Measurements from ENCODE around the gene FIP1L1. TPM values are rescaled to one million over a fixed set of nuclear protein-coding genes. Genes with fewer than 3 reads are reported as not detected.

Gene FIP1L1
- total RNA-seq, 1 experiment from 2014 or later, result 47.6 TPM

DNA sequence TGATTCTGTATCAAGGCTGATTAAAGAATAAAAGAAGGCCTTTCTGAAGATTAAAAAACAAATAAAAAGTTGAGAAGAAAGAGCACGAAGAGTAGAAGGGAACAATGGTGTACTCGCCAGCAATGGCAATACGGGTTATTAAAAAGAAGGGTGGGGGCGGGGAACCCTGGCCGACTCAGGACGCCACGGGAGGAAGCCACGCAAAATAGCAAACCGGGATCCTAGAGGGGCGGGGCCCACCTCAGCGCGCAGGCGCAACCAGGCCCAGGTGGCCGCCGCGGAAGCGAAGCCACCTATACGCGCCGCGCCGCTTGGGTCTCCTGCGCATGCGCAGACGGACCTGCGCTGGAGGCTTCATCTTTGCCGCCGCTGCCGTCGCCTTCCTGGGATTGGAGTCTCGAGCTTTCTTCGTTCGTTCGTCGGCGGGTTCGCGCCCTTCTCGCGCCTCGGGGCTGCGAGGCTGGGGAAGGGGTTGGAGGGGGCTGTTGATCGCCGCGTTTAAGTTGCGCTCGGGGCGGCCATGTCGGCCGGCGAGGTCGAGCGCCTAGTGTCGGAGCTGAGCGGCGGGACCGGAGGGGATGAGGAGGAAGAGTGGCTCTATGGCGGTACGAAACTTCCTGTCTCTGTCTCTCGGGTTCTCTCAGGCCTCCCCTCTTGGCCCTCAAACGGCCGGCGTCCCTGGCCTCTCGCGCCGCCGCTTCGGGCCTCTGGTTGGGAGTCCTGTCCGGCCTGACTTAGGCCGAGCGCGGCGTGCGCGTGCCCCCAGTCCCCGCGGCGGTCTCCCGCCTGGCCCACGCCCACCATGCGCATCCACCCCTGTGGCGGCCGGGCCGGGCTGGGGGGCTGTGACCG lies at the start of gene FIP1L1 (continued):
- TF ChIP-seq, protein P1, sequence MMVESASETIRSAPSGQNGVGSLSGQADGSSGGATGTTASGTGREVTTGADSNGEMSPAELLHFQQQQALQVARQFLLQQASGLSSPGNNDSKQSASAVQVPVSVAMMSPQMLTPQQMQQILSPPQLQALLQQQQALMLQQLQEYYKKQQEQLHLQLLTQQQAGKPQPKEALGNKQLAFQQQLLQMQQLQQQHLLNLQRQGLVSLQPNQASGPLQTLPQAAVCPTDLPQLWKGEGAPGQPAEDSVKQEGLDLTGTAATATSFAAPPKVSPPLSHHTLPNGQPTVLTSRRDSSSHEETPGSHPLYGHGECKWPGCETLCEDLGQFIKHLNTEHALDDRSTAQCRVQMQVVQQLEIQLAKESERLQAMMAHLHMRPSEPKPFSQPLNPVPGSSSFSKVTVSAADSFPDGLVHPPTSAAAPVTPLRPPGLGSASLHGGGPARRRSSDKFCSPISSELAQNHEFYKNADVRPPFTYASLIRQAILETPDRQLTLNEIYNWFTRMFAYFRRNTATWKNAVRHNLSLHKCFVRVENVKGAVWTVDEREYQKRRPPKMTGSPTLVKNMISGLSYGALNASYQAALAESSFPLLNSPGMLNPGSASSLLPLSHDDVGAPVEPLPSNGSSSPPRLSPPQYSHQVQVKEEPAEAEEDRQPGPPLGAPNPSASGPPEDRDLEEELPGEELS (CRISPR knock-in tag; IDR thresholded peaks at IDR 0.05), result no peak
- TF ChIP-seq, protein P2, sequence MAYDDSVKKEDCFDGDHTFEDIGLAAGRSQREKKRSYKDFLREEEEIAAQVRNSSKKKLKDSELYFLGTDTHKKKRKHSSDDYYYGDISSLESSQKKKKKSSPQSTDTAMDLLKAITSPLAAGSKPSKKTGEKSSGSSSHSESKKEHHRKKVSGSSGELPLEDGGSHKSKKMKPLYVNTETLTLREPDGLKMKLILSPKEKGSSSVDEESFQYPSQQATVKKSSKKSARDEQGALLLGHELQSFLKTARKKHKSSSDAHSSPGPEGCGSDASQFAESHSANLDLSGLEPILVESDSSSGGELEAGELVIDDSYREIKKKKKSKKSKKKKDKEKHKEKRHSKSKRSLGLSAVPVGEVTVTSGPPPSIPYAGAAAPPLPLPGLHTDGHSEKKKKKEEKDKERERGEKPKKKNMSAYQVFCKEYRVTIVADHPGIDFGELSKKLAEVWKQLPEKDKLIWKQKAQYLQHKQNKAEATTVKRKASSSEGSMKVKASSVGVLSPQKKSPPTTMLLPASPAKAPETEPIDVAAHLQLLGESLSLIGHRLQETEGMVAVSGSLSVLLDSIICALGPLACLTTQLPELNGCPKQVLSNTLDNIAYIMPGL (CRISPR knock-in tag; IDR thresholded peaks at IDR 0.05), result peak; percentile 34; the same call in 1 of the 2 replicates
- TF ChIP-seq, protein P3, sequence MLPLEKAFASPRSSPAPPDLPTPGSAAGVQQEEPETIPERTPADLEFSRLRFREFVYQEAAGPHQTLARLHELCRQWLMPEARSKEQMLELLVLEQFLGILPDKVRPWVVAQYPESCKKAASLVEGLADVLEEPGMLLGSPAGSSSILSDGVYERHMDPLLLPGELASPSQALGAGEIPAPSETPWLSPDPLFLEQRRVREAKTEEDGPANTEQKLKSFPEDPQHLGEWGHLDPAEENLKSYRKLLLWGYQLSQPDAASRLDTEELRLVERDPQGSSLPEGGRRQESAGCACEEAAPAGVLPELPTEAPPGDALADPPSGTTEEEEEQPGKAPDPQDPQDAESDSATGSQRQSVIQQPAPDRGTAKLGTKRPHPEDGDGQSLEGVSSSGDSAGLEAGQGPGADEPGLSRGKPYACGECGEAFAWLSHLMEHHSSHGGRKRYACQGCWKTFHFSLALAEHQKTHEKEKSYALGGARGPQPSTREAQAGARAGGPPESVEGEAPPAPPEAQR (CRISPR knock-in tag; IDR thresholded peaks at IDR 0.05), result no peak
- TF ChIP-seq ZNF263 (CRISPR knock-in tag; IDR thresholded peaks at IDR 0.05; ENCODE audit: low read depth) (no peak), RELA (CRISPR knock-in tag; IDR thresholded peaks at IDR 0.05; ENCODE audit: borderline replicate concordance) (0 out of 2 replicates have a peak, but pooled peaks have one; percentile 31), HMGA2 (CRISPR knock-in tag; IDR thresholded peaks at IDR 0.05) (no peak), JAZF1 (CRISPR knock-in tag; IDR thresholded peaks at IDR 0.05) (no peak), GABPB1 (CRISPR knock-in tag; IDR thresholded peaks at IDR 0.05) (no peak; the same call in 1 of the 2 replicates), TCF7 (CRISPR knock-in tag; IDR thresholded peaks at IDR 0.05; ENCODE audit: low read depth) (no peak), ZNF317 (CRISPR knock-in tag; IDR thresholded peaks at IDR 0.05; ENCODE audit: borderline replicate concordance, low read depth) (no peak), FOXK1 (CRISPR knock-in tag; IDR thresholded peaks at IDR 0.05) (peak; percentile 56; the same call in 1 of the 2 replicates), FOXJ3 (CRISPR knock-in tag; IDR thresholded peaks at IDR 0.05; ENCODE audit: borderline replicate concordance) (no peak), ZNF423 (CRISPR knock-in tag; IDR thresholded peaks at IDR 0.05) (no peak), NFYB (CRISPR knock-in tag; conservative IDR thresholded peaks at IDR 0.05; ENCODE audit: low read depth) (no peak), ELF4 (CRISPR knock-in tag; IDR thresholded peaks at IDR 0.05; ENCODE audit: low read depth) (no peak), ZBTB21 (CRISPR knock-in tag; IDR thresholded peaks at IDR 0.05; ENCODE audit: borderline replicate concordance) (no peak), ZNF121 (CRISPR knock-in tag; IDR thresholded peaks at IDR 0.05) (no peak), JUN (CRISPR knock-in tag; IDR thresholded peaks at IDR 0.05) (0 out of 2 replicates have a peak, but pooled peaks have one; percentile 66), GTF2I (CRISPR knock-in tag; conservative IDR thresholded peaks at IDR 0.05) (no peak)
- TF ChIP-seq, protein P4, sequence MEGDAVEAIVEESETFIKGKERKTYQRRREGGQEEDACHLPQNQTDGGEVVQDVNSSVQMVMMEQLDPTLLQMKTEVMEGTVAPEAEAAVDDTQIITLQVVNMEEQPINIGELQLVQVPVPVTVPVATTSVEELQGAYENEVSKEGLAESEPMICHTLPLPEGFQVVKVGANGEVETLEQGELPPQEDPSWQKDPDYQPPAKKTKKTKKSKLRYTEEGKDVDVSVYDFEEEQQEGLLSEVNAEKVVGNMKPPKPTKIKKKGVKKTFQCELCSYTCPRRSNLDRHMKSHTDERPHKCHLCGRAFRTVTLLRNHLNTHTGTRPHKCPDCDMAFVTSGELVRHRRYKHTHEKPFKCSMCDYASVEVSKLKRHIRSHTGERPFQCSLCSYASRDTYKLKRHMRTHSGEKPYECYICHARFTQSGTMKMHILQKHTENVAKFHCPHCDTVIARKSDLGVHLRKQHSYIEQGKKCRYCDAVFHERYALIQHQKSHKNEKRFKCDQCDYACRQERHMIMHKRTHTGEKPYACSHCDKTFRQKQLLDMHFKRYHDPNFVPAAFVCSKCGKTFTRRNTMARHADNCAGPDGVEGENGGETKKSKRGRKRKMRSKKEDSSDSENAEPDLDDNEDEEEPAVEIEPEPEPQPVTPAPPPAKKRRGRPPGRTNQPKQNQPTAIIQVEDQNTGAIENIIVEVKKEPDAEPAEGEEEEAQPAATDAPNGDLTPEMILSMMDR (IDR thresholded peaks at IDR 0.05), result no peak
- TF ChIP-seq, protein P5, sequence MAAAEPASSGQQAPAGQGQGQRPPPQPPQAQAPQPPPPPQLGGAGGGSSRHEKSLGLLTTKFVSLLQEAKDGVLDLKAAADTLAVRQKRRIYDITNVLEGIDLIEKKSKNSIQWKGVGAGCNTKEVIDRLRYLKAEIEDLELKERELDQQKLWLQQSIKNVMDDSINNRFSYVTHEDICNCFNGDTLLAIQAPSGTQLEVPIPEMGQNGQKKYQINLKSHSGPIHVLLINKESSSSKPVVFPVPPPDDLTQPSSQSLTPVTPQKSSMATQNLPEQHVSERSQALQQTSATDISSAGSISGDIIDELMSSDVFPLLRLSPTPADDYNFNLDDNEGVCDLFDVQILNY (CRISPR knock-in tag; IDR thresholded peaks at IDR 0.05), result 0 out of 2 replicates have a peak, but pooled peaks have one; percentile 59
- TF ChIP-seq, protein P6, sequence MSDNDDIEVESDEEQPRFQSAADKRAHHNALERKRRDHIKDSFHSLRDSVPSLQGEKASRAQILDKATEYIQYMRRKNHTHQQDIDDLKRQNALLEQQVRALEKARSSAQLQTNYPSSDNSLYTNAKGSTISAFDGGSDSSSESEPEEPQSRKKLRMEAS (CRISPR knock-in tag; IDR thresholded peaks at IDR 0.05), result peak; percentile 76
- TF ChIP-seq, protein P7, sequence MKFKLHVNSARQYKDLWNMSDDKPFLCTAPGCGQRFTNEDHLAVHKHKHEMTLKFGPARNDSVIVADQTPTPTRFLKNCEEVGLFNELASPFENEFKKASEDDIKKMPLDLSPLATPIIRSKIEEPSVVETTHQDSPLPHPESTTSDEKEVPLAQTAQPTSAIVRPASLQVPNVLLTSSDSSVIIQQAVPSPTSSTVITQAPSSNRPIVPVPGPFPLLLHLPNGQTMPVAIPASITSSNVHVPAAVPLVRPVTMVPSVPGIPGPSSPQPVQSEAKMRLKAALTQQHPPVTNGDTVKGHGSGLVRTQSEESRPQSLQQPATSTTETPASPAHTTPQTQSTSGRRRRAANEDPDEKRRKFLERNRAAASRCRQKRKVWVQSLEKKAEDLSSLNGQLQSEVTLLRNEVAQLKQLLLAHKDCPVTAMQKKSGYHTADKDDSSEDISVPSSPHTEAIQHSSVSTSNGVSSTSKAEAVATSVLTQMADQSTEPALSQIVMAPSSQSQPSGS (CRISPR knock-in tag; IDR thresholded peaks at IDR 0.05; ENCODE audit: borderline replicate concordance, low read depth), result no peak
- TF ChIP-seq, protein P8, sequence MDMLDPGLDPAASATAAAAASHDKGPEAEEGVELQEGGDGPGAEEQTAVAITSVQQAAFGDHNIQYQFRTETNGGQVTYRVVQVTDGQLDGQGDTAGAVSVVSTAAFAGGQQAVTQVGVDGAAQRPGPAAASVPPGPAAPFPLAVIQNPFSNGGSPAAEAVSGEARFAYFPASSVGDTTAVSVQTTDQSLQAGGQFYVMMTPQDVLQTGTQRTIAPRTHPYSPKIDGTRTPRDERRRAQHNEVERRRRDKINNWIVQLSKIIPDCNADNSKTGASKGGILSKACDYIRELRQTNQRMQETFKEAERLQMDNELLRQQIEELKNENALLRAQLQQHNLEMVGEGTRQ (CRISPR knock-in tag; IDR thresholded peaks at IDR 0.05), result peak; percentile 6; the same call in 1 of the 2 replicates
- TF ChIP-seq, protein P9, sequence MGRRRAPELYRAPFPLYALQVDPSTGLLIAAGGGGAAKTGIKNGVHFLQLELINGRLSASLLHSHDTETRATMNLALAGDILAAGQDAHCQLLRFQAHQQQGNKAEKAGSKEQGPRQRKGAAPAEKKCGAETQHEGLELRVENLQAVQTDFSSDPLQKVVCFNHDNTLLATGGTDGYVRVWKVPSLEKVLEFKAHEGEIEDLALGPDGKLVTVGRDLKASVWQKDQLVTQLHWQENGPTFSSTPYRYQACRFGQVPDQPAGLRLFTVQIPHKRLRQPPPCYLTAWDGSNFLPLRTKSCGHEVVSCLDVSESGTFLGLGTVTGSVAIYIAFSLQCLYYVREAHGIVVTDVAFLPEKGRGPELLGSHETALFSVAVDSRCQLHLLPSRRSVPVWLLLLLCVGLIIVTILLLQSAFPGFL (CRISPR knock-in tag; IDR thresholded peaks at IDR 0.05; ENCODE audit: borderline replicate concordance), result no peak
- TF ChIP-seq, protein P10, sequence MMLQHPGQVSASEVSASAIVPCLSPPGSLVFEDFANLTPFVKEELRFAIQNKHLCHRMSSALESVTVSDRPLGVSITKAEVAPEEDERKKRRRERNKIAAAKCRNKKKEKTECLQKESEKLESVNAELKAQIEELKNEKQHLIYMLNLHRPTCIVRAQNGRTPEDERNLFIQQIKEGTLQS (CRISPR knock-in tag; conservative IDR thresholded peaks at IDR 0.05), result no peak

Data from WTC11 (cell line).